Hepatocyte (in vitro differentiated cells): Measurements from ENCODE around the gene CDH22. TPM values are rescaled to one million over a fixed set of nuclear protein-coding genes. Genes with fewer than 3 reads are reported as not detected.

Experiments used
- DNase-seq: peaks from one replicate; pipeline ENCODE4 v3.0.0-alpha.2; 2016; ENCODE audit warnings: low spot score
- H2AFZ ChIP-seq: fragments of 200-600 bp; sonication (generic); 2 replicates; pipeline ENCODE4 v1.6.0; 2016; ENCODE audit warnings: antibody characterized with exemption, mild to moderate bottlenecking
- H3K27ac ChIP-seq: fragments of 200-600 bp; sonication (generic); 2 replicates; pipeline ENCODE4 v1.5.1; 2016; ENCODE audit warnings: mild to moderate bottlenecking
- H3K27me3 ChIP-seq: fragments of 200-600 bp; sonication (generic); 2 replicates; pipeline ENCODE4 v1.6.1; 2016
- H3K36me3 ChIP-seq: fragments of 200-600 bp; sonication (generic); replicated peaks from 2 replicates; pipeline ENCODE4 v1.5.1; 2016; ENCODE audit warnings: low read depth; ENCODE audit not compliant: insufficient read depth
- H3K4me1 ChIP-seq: fragments of 200-600 bp; sonication (generic); 2 replicates; pipeline ENCODE4 v1.5.1; 2016; ENCODE audit warnings: mild to moderate bottlenecking, moderate library complexity; ENCODE audit not compliant: insufficient read depth
- H3K4me2 ChIP-seq: fragments of 200-600 bp; sonication (generic); 2 replicates; pipeline ENCODE4 v1.6.0; 2016
- H3K4me3 ChIP-seq: fragments of 200-600 bp; sonication (generic); 2 replicates; pipeline ENCODE4 v1.5.1; 2016; ENCODE audit warnings: mild to moderate bottlenecking
- H3K79me2 ChIP-seq: fragments of 200-600 bp; sonication (generic); 2 replicates; pipeline ENCODE4 v1.6.0; 2017; ENCODE audit warnings: mild to moderate bottlenecking
- H3K9me2 ChIP-seq: fragments of 200-600 bp; sonication (generic); replicated peaks from 2 replicates; pipeline ENCODE4 v1.6.0; 2017; ENCODE audit warnings: mild to moderate bottlenecking; ENCODE audit not compliant: insufficient read depth
- H3K9me3 ChIP-seq: fragments of 200-600 bp; sonication (generic); 2 replicates; pipeline ENCODE4 v1.5.1; 2016; ENCODE audit warnings: low read depth, mild to moderate bottlenecking
- H4K20me1 ChIP-seq: fragments of 200-600 bp; sonication (generic); 2 replicates; pipeline ENCODE4 v1.6.0; 2016; ENCODE audit warnings: mild to moderate bottlenecking; ENCODE audit not compliant: insufficient read depth, poor library complexity, severe bottlenecking
- EZH2 ChIP-seq: fragments of 200-600 bp; sonication (generic); IDR thresholded peaks from 2 replicates; pipeline ENCODE4 v1.6.1; 2016; ENCODE audit warnings: antibody characterized with exemption, mild to moderate bottlenecking, borderline replicate concordance
- EZH2phosphoT487 ChIP-seq: fragments of 200-600 bp; sonication (generic); IDR thresholded peaks from one replicate; pipeline ENCODE4 v1.6.1; 2018; ENCODE audit warnings: antibody characterized with exemption, mild to moderate bottlenecking, low read depth, moderate library complexity; ENCODE audit not compliant: unreplicated experiment, severe bottlenecking
- WGBS: methylation state at CpG from one replicate; pipeline ENCODE4 v1.1.6; 2016; ENCODE audit warnings: low lambda C conversion rate; ENCODE audit errors: missing lambda C conversion rate; 5-methylcytosine and 5-hydroxymethylcytosine counted together
- polyA plus RNA-seq: library from polyadenylated mRNA; unstranded; fragments of >200 nt; fragmentation: Nextera tagmentation; extraction: Ambion mirVana; gene quantifications from 2 replicates; pipeline ENCODE4 v1.2.1, GENCODE V29; 2016
- total RNA-seq: library from RNA; depleted of rRNA; stranded (reverse); fragments of >200 nt; gene quantifications from 2 replicates; pipeline ENCODE4 v1.2.3, GENCODE V29; 2014
- TF ChIP-seq, protein P1 (sequence below): fragments of 200-600 bp; sonication (generic); IDR thresholded peaks from 2 replicates; pipeline ENCODE4 v1.5.1; 2016; ENCODE audit warnings: antibody characterized with exemption, mild to moderate bottlenecking; ENCODE audit not compliant: poor library complexity

CDH22 gene
- total and polyA plus RNA-seq, 2 experiments from 2014 or later, result not detected

DNA sequence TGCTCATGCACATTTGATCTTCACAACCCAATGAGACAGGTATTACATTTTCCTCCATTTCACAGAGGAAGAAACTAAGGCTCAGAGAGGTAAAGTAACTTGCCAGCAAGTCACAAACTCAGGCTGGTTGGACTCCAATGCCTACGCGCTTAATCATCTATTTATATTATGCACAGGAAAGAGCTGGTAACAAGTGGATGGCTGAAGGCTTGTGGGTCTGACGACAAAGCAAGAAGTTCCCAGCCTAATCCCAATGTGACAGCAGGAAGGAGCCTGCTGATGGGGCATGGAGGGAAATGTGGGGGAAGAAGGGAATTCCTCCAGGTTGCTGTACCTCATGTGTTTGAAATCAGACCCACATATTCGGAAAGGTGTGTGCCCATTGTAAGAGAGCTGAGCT lies 3.9 kb downstream of the CDH22 start:
- Histone ChIP-seq H3K4me1 (peaks cover 5% of the 10 kb centered on the region), H3K9me2 (no peaks in the 10 kb centered on the region), H3K79me2 (no peaks in the 10 kb centered on the region), H3K36me3 (no peaks in the 10 kb centered on the region), H2AFZ (no peak overlapping the region), H3K9me3 (no peaks in the 10 kb centered on the region), H3K4me3 (no peak overlapping the region), H3K4me2 (no peak overlapping the region), H3K27me3 (peaks cover 68% of the 10 kb centered on the region), H3K27ac (no peak overlapping the region), H4K20me1 (no peaks in the 10 kb centered on the region)
- 77% methylated on average over 4 of the region's 4 CpGs for WGBS
- TF ChIP-seq EZH2phosphoT487 (no peak), EZH2 (no peak)
- TF ChIP-seq, protein P1, sequence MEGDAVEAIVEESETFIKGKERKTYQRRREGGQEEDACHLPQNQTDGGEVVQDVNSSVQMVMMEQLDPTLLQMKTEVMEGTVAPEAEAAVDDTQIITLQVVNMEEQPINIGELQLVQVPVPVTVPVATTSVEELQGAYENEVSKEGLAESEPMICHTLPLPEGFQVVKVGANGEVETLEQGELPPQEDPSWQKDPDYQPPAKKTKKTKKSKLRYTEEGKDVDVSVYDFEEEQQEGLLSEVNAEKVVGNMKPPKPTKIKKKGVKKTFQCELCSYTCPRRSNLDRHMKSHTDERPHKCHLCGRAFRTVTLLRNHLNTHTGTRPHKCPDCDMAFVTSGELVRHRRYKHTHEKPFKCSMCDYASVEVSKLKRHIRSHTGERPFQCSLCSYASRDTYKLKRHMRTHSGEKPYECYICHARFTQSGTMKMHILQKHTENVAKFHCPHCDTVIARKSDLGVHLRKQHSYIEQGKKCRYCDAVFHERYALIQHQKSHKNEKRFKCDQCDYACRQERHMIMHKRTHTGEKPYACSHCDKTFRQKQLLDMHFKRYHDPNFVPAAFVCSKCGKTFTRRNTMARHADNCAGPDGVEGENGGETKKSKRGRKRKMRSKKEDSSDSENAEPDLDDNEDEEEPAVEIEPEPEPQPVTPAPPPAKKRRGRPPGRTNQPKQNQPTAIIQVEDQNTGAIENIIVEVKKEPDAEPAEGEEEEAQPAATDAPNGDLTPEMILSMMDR, result no peak
- DNase-seq, result no peak

DNA sequence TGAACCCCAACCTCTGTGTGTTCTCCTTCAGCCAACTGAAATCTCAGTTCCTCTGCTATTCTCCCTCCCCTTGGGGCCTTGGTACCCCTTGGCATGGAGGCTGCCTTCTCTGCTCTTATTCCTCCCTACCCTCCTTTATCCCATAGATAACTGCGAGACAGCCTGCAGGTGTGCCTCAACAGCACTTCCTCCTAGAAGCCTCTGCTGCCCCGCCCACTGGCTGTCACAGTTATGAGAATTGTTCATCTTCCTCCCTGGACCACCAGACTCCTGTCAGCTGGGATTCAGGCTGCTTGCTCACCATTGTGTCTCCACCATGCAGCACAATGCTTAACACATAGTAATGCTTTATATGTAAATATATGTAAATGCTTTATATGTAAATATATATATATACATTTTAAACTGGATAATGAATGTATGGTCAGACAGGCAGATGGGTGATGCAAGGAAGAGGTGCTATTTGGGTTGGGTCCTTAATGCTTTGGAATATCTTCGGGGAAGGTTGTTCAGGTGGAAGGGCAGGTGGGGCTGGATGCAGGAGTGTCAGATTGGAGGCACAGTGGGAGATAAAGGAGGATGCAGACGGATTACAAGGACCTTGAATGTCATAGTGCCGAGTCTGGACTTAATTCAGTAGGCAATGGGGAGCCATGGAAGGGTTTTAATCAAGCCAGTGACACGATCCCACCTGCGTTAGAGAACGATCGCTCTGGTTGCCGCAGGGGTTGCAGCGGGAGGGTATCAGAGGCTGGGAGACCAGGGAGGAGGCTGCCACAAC lies 4.9 kb downstream of the CDH22 start:
- H3K9me2 ChIP-seq, result no peaks in the 10 kb centered on the region
- no peak for TF ChIP-seq EZH2
- TF ChIP-seq, protein P1, result no peak
- TF ChIP-seq EZH2phosphoT487, result no peak
- peaks cover 5% of the 10 kb centered on the region for H3K4me1 ChIP-seq
- peaks cover 63% of the 10 kb centered on the region for H3K27me3 ChIP-seq
- H3K36me3 ChIP-seq, result no peaks in the 10 kb centered on the region
- H3K4me2 ChIP-seq, result no peak overlapping the region
- DNase-seq, result no peak
- WGBS, result 74% methylated on average over 11 of the region's 11 CpGs
- H3K27ac ChIP-seq, result no peak overlapping the region
- H3K9me3 ChIP-seq, result no peaks in the 10 kb centered on the region
- no peak overlapping the region for H3K4me3 ChIP-seq
- no peaks in the 10 kb centered on the region for H3K79me2 ChIP-seq
- H2AFZ ChIP-seq, result no peak overlapping the region
- no peaks in the 10 kb centered on the region for H4K20me1 ChIP-seq

DNA sequence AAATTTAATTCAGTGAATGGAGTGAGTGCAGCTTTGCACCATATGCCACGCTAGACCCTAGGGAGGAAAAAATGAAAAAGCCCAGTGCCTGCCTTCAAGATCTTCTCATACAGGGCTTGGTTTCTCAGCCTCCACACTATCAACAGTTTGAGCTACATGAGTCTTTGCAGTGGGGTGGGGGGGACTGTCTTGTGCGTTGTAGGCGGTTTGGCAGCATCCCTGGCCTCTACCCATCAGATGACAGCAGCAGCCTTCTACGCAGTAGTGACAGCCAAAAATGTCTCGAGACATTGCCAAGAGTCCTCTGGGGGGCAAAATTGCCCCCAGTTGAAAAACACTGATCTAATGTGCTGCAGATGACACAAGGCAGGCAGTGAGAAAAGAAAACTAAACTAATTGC lies 6.2 kb downstream of the CDH22 start:
- no peak for DNase-seq
- H3K4me2 ChIP-seq, result no peak overlapping the region
- no peaks in the 10 kb centered on the region for H4K20me1 ChIP-seq
- WGBS, result 86% methylated on average over 5 of the region's 5 CpGs
- H3K27ac ChIP-seq, result no peak overlapping the region
- no peak overlapping the region for H2AFZ ChIP-seq
- no peaks in the 10 kb centered on the region for H3K9me3 ChIP-seq
- H3K4me3 ChIP-seq, result no peak overlapping the region
- peaks cover 61% of the 10 kb centered on the region for H3K27me3 ChIP-seq
- H3K36me3 ChIP-seq, result no peaks in the 10 kb centered on the region
- no peaks in the 10 kb centered on the region for H3K79me2 ChIP-seq
- H3K4me1 ChIP-seq, result no peaks in the 10 kb centered on the region
- no peaks in the 10 kb centered on the region for H3K9me2 ChIP-seq
- TF ChIP-seq, protein P1, result no peak
- TF ChIP-seq EZH2 (no peak), EZH2phosphoT487 (no peak)
